Measurements from ENCODE around the gene LDLRAD3. TPM values are rescaled to one million over a fixed set of nuclear protein-coding genes. Genes with fewer than 3 reads are reported as not detected.

Gene LDLRAD3
- total RNA-seq, 4 donors from 2014 or later = 10.2 to 41.9 (median 19.8) TPM

GRCh38 chr11:35969089-35970042 is 25.5 kb downstream of the LDLRAD3 start:
- Histone ChIP-seq H3K36me3 (no peaks in the 10 kb centered on the region), H3K27me3 (no peaks in the 10 kb centered on the region), H3K27ac (no peak overlapping the region), H3K4me3 (no peak overlapping the region), H3K4me1 (no peaks in the 10 kb centered on the region), H3K9me3 (no peaks in the 10 kb centered on the region)
- no peak for TF ChIP-seq POLR2A (IDR thresholded peaks at IDR 0.05)
- TF ChIP-seq, protein P1, sequence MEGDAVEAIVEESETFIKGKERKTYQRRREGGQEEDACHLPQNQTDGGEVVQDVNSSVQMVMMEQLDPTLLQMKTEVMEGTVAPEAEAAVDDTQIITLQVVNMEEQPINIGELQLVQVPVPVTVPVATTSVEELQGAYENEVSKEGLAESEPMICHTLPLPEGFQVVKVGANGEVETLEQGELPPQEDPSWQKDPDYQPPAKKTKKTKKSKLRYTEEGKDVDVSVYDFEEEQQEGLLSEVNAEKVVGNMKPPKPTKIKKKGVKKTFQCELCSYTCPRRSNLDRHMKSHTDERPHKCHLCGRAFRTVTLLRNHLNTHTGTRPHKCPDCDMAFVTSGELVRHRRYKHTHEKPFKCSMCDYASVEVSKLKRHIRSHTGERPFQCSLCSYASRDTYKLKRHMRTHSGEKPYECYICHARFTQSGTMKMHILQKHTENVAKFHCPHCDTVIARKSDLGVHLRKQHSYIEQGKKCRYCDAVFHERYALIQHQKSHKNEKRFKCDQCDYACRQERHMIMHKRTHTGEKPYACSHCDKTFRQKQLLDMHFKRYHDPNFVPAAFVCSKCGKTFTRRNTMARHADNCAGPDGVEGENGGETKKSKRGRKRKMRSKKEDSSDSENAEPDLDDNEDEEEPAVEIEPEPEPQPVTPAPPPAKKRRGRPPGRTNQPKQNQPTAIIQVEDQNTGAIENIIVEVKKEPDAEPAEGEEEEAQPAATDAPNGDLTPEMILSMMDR (IDR thresholded peaks at IDR 0.05) = no peak
- DNase-seq = no peak
- intact Hi-C loops (cut with DNase I; ENCODE audit: low total_unique reads) = no loop called here

- H3K27me3 ChIP-seq = no peaks in the 10 kb centered on the region
- H3K27ac ChIP-seq = no peak overlapping the region
- no peak overlapping the region for H3K4me3 ChIP-seq
- intact Hi-C loops (cut with DNase I; ENCODE audit: low total_unique reads) = no loop called here
- no peaks in the 10 kb centered on the region for H3K4me1 ChIP-seq
- no peaks in the 10 kb centered on the region for H3K9me3 ChIP-seq
- TF ChIP-seq, protein P1 (IDR thresholded peaks at IDR 0.05) = no peak
- TF ChIP-seq POLR2A (IDR thresholded peaks at IDR 0.05) = no peak
- H3K36me3 ChIP-seq = no peaks in the 10 kb centered on the region
- DNase-seq = no peak
Measured at GRCh38 chr11:35970445-35970844, 26.6 kb downstream of the LDLRAD3 start.

GRCh38 chr11:35971841-35972422 is 28.1 kb downstream of the LDLRAD3 start:
- H3K4me3 ChIP-seq = no peak overlapping the region
- DNase-seq = no peak
- no peaks in the 10 kb centered on the region for H3K27me3 ChIP-seq
- no peaks in the 10 kb centered on the region for H3K36me3 ChIP-seq
- H3K27ac ChIP-seq = no peak overlapping the region
- intact Hi-C loops (cut with DNase I; ENCODE audit: low total_unique reads) = no loop called here
- no peaks in the 10 kb centered on the region for H3K4me1 ChIP-seq
- H3K9me3 ChIP-seq = no peaks in the 10 kb centered on the region
- no peak for TF ChIP-seq POLR2A (IDR thresholded peaks at IDR 0.05)
- TF ChIP-seq, protein P1 (IDR thresholded peaks at IDR 0.05) = no peak

DNA sequence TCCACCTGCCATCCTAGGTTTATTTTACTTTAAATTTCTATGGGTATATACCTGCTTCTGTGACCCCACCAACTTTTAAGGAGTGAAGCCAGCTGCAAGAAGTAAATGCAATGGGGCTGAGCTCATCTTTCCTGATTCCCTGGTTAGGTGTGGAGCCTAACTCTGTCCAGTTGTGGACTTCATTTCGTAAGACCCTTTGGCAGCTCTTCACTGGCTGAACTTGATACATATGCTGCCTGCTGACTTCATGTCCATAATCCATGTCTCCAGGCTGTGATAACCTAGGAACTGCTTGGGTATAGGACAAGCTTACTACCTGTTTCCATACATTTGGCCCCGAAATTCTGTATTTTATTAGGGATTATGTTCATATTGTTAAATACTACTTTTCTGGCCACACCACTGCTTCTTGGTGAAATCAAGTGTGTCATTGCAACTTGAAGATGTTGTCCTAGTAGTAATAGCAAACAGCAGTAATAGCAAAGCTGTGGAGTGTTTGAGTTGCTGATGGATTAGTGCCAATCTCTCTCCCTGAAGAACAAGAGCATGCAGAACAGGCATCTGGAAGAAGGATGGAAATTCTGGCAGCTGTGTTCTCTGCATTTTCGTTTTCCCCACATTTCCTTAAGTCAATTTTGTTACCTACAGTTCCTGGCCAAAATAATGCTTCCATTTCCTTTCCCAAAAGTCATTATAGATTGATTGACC is 31.2 kb downstream of the LDLRAD3 start:
- H3K9me3 ChIP-seq = no peaks in the 10 kb centered on the region
- no peak overlapping the region for H3K27ac ChIP-seq
- H3K4me3 ChIP-seq = no peak overlapping the region
- no peak for DNase-seq
- H3K27me3 ChIP-seq = no peaks in the 10 kb centered on the region
- TF ChIP-seq, protein P1 (IDR thresholded peaks at IDR 0.05) = no peak
- TF ChIP-seq POLR2A (IDR thresholded peaks at IDR 0.05) = no peak
- H3K4me1 ChIP-seq = no peaks in the 10 kb centered on the region
- H3K36me3 ChIP-seq = no peaks in the 10 kb centered on the region
- intact Hi-C loops (cut with DNase I; ENCODE audit: low total_unique reads) = no loop called here

Measured in uterus (tissue), 4 donors.